SK-N-MC (cell line): ENCODE data around the gene ODF2L.

Source experiments
- FOXP2 ChIP-seq: optimal IDR thresholded peaks from 2 replicates; pipeline ENCODE3; 2011; ENCODE audit warnings: mild to moderate bottlenecking, moderate library complexity; ENCODE audit not compliant: insufficient read depth; ENCODE audit errors: extremely low read length, control extremely low read depth
- POLR2AphosphoS5 ChIP-seq: IDR thresholded peaks from 2 replicates; pipeline ENCODE4 v1.6.1; 2012; ENCODE audit warnings: mild to moderate bottlenecking, low read depth, low read length, borderline replicate concordance

DNA sequence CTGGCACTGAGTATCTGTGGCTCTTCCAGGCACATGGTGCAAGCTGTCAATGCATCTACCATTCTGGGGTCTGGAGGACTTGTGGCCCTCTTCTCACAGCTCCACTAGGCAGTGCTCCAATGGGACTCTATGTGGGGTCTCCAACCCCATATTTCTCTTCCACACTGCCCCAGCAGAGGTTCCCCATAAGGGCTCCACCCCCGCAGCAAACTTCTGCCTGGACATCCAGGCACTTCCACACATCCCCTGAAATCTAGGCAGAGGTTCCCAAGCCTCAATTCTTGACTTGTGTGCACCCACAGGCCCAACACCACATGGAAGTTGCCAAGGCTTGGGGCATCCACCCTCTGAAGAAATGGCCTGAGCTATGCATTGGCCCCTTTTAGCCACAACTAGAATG, 18.8 kb downstream of the ODF2L start:
- no peak for TF ChIP-seq FOXP2
- TF ChIP-seq POLR2AphosphoS5 = no peak
